HG03025 (cell line): ENCODE measurements around the gene C13orf46.

Source experiments
- ATAC-seq: cut with Tn5 transposase; IDR thresholded peaks from one replicate; pipeline ENCODE4 v1.9.1; 2021; ENCODE audit warnings: mild to moderate bottlenecking, moderate library complexity; ENCODE audit not compliant: unreplicated experiment, low FRiP score

C13orf46 gene

DNA sequence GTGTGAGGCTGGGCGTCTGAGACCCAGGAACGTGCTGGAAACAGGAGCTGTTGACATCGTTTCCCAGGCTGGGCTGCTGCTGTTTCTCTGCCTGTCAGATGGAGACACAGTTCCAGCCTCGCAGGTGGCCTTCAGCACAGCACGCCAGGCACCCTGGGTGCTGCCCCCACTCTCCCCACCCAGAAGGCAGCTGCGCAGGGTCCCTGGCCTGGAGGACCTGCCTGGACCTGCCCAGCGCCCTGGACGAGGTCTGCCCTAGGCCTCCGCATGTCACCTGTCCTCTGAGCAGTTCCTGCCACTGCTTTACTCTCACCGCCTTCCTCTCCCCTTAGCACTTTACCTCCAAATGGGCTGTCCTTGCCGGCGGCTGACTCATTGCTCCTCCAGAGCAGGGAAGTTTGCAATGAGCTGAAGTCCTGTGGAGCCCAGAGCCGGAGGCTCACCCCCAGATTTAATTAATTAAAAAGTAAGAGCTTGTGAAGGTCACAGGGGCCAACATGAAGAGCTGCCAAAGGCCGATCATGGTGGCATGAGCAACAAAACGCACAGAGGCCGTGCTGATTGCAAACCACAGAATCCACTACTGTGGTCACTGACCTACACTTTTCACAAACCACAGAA, 32.2 kb downstream of the C13orf46 start:
- no peak for ATAC-seq

DNA sequence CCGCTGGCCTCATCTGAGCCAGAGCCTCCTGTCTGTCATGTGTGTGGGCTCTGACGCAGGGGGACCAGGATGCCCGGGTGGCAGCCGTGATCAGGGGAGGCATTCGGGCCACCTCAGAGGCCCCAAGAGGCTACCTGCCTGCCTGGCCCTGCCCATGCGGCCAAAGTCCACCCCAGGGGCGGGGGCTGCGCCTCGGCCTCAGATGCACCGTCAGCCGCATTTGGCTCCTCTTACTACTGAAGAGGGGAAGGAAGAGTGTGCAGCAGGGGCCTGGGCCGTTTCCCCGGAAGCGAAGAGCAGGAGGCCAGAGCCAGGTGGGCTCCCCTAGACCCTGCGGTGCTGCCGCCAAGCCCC, 34.0 kb downstream of the C13orf46 start:
- no peak for ATAC-seq

DNA sequence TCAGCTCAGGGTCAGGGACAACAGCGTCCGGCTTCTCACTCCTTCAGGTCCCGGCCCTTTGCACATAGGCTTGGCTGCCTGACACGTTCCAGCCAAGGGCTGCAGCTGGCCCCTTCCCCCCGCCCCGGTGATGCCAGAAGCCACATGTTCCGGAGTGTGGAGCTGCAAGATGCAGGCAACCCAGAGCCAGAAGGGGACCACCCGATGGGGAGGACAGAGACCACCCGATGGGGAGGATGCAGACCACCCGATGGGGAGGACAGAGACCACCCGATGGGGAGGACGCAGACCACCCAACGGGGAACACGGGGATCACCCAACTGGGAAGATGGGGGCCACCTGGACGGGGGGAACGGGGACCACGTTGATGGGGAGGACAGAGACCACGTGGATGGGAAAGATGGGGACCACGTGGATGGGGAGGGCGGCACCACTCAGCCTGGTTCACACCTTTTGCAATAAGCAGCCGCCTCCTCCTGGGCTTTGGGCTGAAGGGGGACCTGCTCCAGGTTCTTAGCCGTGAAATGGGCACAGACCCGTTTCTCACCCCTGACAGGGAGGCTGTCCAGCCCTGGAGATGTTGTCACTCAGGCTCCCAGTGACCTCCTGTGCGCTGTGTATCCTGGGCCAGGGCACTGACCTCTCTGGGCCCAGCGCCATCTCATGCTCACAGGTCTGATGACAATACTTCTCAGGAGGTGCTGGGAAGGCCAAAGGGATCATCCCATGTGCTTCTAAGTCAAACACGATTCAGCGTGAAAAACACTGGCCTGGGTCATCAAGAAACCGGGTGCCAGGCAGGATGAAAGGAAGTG, 34.5 kb downstream of the C13orf46 start:
- no peak for ATAC-seq

DNA sequence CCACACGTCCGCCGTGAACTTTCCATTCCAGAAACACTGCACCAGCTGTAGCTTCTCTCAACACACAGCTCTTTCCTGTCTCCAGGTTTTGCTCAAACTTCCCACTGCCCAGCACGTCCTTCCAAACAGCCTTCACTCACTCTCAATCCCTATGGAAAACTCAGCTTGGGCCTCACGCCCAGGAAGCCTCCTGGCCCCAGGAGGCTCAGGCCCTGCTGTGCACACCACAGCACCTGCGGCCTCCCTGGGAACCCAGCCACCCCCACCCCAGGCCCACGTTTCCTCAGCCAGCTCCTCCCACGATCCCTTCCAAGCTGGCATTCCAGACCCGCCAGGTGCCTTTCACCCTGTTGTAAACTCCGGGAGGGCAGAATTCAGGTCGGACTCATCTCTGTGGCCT, 35.2 kb downstream of the C13orf46 start:
- ATAC-seq, result no peak

DNA sequence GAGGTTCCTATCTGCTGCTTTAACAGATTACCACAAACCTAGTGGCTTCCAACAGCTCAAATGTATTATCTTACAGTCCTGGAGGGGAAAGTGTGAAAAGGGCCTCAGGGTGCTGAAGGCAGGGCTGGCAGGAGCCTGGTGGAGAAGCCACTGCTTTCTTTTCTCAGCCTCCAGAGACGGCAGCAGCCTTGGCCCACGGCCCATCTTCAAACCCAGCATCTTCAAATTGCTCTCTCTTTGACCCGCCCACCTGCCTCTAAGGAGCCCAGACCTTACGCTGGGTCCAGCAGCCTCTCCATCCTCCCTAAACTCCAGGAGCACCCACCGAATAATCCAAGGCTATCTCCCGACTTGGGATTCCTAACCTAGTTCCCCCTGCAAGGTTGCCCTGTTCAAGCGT, 35.6 kb downstream of the C13orf46 start:
- no peak for ATAC-seq

DNA sequence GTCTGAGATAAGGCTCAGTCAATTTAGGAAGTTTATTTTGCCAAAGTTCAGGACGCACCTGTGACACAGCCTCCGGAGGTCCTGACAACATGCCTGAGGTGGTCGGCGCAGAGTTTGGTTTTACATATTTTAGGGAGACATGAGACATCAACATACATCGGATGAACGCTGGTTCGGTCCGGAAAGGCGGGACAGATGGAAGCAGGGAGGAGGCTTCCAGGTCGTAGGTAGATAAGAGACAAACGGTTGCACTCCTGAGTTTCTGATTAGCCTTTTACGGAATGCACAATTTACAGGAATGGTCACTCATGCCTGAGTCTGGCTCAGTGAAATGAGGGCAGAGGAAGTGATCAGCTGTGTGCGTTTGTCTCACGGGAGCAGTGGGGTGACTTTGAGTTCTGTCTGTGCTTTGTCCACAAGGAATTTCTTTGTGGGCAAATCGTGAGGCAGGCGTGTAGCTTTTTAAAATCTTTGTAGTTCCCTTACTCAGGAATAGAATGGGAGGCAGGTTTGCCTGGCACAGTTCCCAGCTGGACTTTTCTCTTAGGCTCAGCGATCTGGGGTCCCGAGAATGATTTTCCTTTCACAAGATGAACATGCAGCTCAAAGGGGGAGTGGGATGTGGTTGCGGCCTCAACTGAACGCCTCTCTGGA, 36.2 kb downstream of the C13orf46 start:
- ATAC-seq, result no peak

DNA sequence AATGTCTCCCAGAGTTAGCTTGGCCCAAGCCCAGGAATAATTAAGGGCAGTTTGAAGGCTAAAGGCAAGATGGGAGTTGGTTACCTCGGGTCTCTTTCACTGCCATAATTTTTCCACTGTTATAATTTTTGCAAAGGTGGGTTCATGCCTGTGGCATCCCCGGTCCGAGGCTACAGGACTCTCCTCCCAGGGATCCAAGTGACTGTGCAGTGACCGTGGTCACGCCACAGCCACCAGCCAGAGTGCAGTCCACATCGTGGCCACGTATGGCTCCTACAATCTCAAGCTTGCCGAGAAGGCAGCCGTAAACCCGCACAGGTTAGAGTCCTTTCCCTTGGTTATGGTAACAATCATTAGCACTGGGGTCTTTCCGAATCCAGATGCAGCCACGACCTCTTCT, 36.8 kb downstream of the C13orf46 start:
- no peak for ATAC-seq

DNA sequence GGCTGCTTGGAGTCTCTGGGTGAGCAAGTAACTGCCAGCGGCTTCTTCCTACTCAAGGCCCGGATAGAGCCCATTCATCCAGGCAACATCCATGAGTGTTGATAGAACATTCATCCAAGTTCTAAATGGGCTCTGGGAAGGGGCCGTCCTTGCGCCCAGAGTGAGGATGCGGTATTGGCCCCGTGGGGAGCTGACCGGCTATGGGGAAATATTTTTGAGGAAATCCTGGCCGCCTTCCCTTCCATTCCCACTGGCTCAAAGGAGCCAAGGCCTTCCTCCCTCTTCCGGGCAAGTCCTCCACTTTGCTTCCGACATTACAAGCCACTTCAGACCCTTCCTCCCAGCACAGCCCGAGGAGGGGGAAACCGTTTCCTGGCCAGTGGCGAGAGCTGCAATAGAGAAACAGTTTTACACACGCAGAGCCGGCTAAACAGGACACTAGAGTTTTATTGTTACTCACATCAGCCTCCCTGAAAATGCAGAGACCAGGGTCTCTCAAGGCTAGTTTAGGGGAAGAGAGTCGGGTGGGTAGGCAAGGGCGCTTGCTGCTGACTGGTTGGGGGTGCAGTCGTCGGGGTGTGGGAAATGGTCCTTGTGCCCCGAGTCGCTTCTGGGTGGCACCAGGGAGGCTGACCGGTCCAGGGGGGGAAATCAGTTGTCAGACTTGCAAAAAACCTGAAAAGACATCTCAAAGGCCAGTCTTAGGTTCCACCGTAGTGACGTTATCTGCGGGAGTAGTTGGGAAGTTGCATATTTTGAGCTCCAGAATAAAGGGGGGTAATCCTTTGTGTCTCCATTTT, 37.5 kb downstream of the C13orf46 start:
- no peak for ATAC-seq

DNA sequence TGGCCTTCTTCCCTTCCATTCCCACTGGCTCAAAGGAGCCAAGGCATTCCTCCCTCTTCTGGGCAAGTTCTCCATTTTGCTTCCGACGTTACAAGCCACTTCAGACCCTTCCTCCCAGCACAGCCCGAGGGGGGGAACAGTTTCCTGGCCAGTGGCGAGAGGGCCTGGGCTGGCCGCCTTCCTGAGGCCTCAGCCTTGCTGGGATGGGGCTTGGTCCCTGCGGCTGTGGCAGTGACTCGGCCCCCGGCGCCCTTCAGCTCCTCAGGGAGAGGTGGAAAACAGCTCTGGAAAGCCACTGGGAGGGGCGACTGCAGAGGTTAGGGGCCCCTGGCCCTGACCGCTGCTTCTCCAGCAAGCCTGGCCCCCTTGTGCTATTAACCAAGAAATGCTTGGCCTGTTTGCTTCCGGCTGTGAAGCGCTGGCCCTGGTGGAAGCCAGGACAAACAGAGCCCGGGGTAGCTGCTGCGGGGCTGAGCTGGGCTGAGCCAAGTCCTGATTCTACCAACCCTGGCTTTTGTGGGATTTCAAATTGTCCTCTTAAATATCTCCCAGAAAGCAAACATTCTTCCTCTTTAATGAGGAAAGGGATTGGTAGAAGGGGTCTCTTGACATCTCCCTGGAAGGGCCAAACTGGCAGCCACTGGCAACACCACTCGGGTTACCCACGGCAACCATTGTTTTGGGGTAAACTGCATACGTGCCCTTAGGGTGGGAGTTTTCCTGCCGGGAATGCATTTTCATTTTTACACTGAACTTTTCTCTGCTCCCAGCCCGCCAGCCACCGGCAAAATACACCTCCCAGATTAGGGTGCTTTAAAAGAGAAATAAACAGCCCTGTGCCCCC, 38.7 kb downstream of the C13orf46 start:
- no peak for ATAC-seq

DNA sequence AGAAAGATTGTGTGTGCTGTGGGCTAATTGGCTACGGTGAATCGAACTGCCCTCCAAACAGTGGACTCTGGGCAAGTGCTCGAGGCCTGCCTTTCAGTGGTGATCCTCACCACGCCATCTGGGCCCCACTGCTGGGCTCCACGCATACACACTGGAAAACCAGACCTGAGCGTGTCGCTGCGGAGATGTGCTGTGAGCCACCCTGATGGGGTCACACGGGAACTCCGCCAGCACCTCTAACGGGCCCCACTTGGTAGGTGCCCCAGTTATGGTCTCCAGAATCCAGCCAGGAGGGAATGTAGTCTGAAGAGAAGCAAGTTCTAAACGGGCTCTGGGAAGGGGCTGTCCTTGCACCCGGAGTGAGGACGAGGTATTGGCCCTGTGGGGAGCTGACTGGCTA, 39.3 kb downstream of the C13orf46 start:
- no peak for ATAC-seq

DNA sequence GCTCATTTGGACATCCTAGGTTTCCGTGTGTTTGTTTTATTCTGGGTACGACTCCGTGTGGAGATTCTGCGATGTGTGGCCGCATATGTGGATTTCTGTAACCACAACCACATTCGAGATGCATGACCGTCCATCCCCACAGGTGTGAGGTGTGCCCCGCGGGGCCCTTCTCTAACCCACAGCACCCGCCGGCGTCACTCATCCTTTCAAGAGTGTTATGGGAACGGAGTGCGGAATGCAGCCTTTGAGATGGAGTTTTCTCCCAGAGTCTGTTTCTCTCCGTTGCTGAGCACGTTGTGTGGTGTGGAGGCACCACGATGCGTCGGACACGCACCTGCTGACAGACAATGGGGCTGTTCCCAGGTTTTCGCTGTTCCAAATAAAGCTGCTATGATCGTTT, 40.0 kb downstream of the C13orf46 start:
- ATAC-seq, result no peak

DNA sequence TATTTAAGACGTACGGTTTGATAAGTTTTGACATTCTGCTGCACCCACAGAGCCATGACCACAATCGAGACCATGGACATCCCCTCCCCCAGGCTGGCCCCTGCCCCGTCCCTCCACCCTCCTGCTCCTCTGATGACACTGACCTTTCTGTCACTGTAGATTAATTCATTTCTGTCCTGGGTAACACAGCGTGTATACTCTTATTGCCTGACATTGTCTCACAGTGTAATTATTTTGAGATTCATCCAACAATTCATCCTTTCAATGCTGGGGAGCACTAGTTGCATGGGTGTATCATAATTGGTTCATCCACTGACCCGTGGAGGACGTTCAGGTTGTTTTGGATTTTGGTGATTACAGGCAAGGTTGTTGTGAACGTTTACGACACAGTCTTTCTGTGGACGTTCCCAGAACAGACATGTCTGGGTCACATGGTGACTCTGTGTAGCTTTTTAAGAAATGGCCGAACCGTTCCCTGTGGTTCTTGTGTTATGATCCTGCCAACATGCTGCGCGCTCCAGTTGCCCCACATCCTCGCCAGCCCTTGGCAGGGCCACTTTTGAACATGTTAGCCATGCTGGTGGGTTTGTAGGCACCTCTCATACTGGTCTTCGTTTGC, 41.9 kb downstream of the C13orf46 start:
- no peak for ATAC-seq

DNA sequence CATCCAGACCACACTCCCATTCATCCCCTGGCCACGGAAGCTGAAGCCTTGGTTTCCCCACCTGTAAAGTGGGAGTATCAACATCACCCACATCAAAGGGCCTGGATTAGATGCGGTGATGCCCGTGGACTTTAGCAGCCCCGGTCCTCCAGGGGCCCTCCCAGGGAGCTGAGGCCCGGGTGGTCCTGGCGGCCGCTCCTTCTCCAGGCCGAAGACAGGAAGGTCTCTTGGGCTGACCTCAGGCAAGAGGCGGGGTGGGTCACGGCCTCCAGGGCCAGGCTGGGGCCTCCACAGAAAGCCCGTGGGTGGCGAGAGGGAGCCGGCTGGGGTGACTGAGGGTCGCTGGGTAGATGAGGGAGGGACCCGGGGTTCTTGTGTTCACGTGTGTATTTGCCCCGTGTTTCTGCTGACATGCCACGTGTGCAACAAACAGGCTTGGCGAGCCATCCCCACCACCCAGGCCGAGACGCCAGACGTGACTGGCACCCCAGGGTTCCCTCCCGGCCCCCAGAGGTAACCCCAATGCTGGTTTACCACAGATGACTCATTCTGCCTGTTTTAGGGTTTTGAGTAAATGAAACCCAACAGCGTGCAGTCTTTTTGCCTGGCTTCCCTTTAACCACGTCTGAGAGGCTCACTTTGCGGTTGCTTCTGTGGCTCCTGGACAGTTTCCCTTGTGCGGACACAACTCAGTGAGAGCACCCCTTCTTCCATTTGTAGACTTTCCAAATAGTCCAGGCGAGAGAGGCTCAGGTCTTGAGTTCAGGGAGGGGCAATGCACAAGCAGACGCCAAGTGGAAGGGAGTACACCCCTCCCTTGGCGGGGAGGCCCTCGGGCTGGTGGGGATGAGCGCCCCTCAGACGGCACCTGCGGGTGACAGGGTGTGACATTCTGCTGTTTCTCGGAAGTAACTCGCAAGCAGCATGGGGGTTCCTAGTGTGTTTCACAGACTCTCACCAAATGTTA, 42.9 kb downstream of the C13orf46 start:
- no peak for ATAC-seq

DNA sequence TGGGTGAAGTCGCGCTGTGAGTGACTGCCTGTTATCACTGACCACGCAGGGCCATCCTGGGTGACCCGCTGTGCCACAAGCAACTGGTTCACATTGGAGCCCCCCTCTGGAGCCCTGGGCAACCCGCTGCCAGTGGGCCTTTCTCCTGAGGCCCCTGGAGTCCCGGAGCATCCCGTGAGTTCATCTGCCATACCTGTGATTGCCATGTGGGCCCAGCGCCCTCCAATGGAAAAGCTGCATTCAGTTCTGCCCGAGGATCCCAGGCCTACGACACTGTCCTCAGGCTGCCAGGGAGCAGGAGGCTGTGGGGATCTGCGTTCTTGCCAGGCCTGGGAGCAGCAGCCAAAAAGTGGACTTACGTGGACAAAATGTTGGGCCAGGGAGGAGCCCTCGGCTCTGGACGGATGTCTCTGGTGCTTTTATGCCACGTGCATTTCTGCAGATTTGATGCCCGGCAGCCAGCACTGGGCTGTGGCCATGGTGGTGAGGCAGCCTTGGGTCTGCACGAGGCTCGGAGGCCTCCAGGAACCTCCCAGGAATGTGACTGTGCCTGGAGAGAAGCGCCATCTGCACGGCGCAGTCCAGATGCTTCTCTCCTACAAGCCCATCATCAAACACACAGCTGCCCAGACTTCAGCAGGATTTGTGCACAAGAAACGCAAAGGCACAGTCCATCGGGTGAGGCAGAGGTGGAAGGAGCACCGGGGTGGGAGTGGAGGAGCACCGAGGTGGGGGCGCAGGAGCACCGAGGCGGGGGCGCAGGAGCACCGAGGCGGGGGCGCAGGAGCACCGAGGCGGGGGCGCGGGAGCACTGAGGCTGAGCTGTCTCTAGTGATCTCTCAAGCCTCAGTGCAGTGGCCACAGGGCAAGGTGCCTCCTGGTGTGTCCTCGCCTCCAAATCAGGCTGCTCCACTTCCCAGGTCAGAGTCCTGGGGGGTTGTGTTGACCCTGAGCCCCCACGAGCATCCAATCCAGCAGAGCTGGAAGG, 44.0 kb downstream of the C13orf46 start:
- ATAC-seq, result no peak

DNA sequence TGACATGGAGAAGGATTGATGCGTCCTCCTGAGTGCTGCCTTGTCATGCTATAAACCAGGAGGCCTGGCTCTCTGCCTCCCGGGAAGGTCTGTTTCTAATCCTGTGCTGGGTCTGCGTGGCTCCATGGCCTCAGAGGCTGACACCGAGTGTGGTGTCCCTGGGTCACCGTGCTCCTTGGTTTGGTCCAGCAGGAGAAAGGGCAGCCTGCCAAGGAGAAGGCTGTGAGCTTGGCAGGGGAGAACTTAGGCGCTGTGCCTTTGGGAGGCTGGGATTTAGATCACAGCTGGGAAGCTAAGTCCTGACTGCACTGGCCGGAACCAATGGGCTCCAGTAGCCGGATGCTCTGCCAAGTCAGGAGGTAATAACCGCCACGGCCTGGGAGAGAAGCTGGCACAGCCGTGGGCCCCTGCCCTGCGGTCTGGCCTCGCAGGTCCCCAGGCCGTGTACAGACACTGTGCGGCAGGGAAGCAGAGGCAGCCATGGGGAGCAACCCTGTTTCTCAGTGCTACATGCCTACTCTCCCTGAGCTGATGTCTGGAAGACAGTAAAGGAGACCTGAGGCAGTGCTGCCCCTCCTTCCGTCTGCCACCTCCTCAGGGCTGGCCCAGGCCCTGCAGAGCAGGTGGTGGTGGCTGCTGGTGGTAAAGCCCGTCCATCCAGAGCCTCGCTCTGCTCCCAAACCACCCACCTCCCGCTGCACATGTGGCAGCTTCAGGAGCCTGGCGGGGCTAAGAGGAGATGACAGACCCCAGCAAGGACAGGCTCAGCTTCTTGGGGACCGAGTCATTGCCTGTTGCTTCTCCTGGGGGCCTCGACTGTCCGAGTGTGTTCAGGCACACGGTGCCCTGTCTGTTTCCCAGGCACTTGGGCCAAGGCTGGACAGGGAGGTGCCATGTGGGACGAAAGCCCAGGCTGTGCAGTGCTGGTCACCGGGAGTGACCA, 44.9 kb downstream of the C13orf46 start:
- ATAC-seq, result no peak
